HUES48 (cell line): ENCODE results near the gene GNS.

Experiments used
- H3K27ac ChIP-seq: one replicate; pipeline ENCODE4 v1.7.0; 2013; ENCODE audit warnings: low read depth, low read length, inconsistent platforms
- H3K27me3 ChIP-seq: 2 replicates; pipeline ENCODE4 v1.6.1; 2013; ENCODE audit warnings: mild to moderate bottlenecking, low read length; ENCODE audit not compliant: control insufficient read depth, insufficient read depth
- H3K36me3 ChIP-seq: 2 replicates; pipeline ENCODE4 v1.6.1; 2013; ENCODE audit warnings: low read length; ENCODE audit not compliant: control insufficient read depth, insufficient read depth
- H3K4me1 ChIP-seq: 2 replicates; pipeline ENCODE4 v1.6.1; 2013; ENCODE audit warnings: mild to moderate bottlenecking, low read length; ENCODE audit not compliant: control insufficient read depth, insufficient read depth
- H3K4me3 ChIP-seq: 2 replicates; pipeline ENCODE4 v1.5.1; 2013; ENCODE audit warnings: mild to moderate bottlenecking, low read depth, low read length
- H3K9ac ChIP-seq: 2 replicates; pipeline ENCODE4 v1.6.1; 2013; ENCODE audit warnings: mild to moderate bottlenecking, low read depth, low read length, moderate library complexity
- H3K9me3 ChIP-seq: 2 replicates; pipeline ENCODE4 v1.6.1; 2013; ENCODE audit warnings: low read length; ENCODE audit not compliant: control insufficient read depth, insufficient read depth

GNS gene

GRCh38 chr12:64736771-64737170, 22.4 kb downstream of the GNS start:
- peaks cover 66% of the 10 kb centered on the region for H3K36me3 ChIP-seq
- H3K27ac ChIP-seq: no peak overlapping the region
- no peak overlapping the region for H3K4me3 ChIP-seq
- no peaks in the 10 kb centered on the region for H3K4me1 ChIP-seq
- H3K9ac ChIP-seq: no peak overlapping the region
- no peaks in the 10 kb centered on the region for H3K9me3 ChIP-seq
- H3K27me3 ChIP-seq: no peaks in the 10 kb centered on the region

GRCh38 chr12:64735442-64735841, 23.8 kb downstream of the GNS start:
- Histone ChIP-seq H3K27ac (no peak overlapping the region), H3K9ac (no peak overlapping the region), H3K4me3 (no peak overlapping the region), H3K27me3 (no peaks in the 10 kb centered on the region), H3K4me1 (no peaks in the 10 kb centered on the region), H3K36me3 (peaks cover 57% of the 10 kb centered on the region), H3K9me3 (no peaks in the 10 kb centered on the region)

GRCh38 chr12:64733857-64734256, 25.3 kb downstream of the GNS start:
- no peaks in the 10 kb centered on the region for H3K27me3 ChIP-seq
- H3K27ac ChIP-seq: no peak overlapping the region
- no peak overlapping the region for H3K9ac ChIP-seq
- peaks cover 46% of the 10 kb centered on the region for H3K36me3 ChIP-seq
- H3K4me3 ChIP-seq: no peak overlapping the region
- no peaks in the 10 kb centered on the region for H3K4me1 ChIP-seq
- H3K9me3 ChIP-seq: no peaks in the 10 kb centered on the region

- Histone ChIP-seq H3K4me1 (no peaks in the 10 kb centered on the region), H3K9ac (no peak overlapping the region), H3K27me3 (no peaks in the 10 kb centered on the region), H3K27ac (no peak overlapping the region), H3K36me3 (peaks cover 47% of the 10 kb centered on the region), H3K9me3 (no peaks in the 10 kb centered on the region), H3K4me3 (no peak overlapping the region)
Observed at GRCh38 chr12:64731683-64732082, 27.5 kb downstream of the GNS start.

GRCh38 chr12:64730588-64730969, 28.6 kb downstream of the GNS start:
- H3K9me3 ChIP-seq: no peaks in the 10 kb centered on the region
- no peaks in the 10 kb centered on the region for H3K27me3 ChIP-seq
- peaks cover 36% of the 10 kb centered on the region for H3K36me3 ChIP-seq
- no peaks in the 10 kb centered on the region for H3K4me1 ChIP-seq
- no peak overlapping the region for H3K9ac ChIP-seq
- H3K27ac ChIP-seq: no peak overlapping the region
- no peak overlapping the region for H3K4me3 ChIP-seq

- Histone ChIP-seq H3K9ac (no peak overlapping the region), H3K36me3 (peaks cover 32% of the 10 kb centered on the region), H3K4me1 (no peaks in the 10 kb centered on the region), H3K4me3 (no peak overlapping the region), H3K27me3 (no peaks in the 10 kb centered on the region), H3K27ac (no peak overlapping the region), H3K9me3 (no peaks in the 10 kb centered on the region)
Observed at GRCh38 chr12:64729909-64730587, 29.2 kb downstream of the GNS start.

GRCh38 chr12:64724201-64724745, 34.9 kb downstream of the GNS start:
- H3K27me3 ChIP-seq: no peaks in the 10 kb centered on the region
- no peak overlapping the region for H3K4me3 ChIP-seq
- H3K9me3 ChIP-seq: no peaks in the 10 kb centered on the region
- no peak overlapping the region for H3K27ac ChIP-seq
- no peaks in the 10 kb centered on the region for H3K4me1 ChIP-seq
- H3K36me3 ChIP-seq: peaks cover 50% of the 10 kb centered on the region
- H3K9ac ChIP-seq: no peak overlapping the region

- Histone ChIP-seq H3K9ac (no peak overlapping the region), H3K36me3 (peaks cover 54% of the 10 kb centered on the region)
Observed at GRCh38 chr12:64723630-64724029, 35.6 kb downstream of the GNS start.

GRCh38 chr12:64722835-64723234, 36.4 kb downstream of the GNS start:
- no peaks in the 10 kb centered on the region for H3K9me3 ChIP-seq
- no peak overlapping the region for H3K27ac ChIP-seq
- H3K4me1 ChIP-seq: no peaks in the 10 kb centered on the region
- H3K36me3 ChIP-seq: peaks cover 52% of the 10 kb centered on the region
- H3K27me3 ChIP-seq: no peaks in the 10 kb centered on the region
- no peak overlapping the region for H3K4me3 ChIP-seq
- H3K9ac ChIP-seq: no peak overlapping the region

More at GRCh38 chr12:64723630-64724029, 35.6 kb downstream of the GNS start:
- Histone ChIP-seq H3K4me1 (no peaks in the 10 kb centered on the region), H3K27me3 (no peaks in the 10 kb centered on the region), H3K9me3 (no peaks in the 10 kb centered on the region), H3K4me3 (no peak overlapping the region), H3K27ac (no peak overlapping the region)

GRCh38 chr12:64720884-64721283, 38.3 kb downstream of the GNS start:
- no peak overlapping the region for H3K9ac ChIP-seq
- H3K9me3 ChIP-seq: no peaks in the 10 kb centered on the region
- H3K4me1 ChIP-seq: no peaks in the 10 kb centered on the region
- H3K4me3 ChIP-seq: no peak overlapping the region
- H3K27ac ChIP-seq: no peak overlapping the region
- H3K36me3 ChIP-seq: peaks cover 65% of the 10 kb centered on the region
- H3K27me3 ChIP-seq: no peaks in the 10 kb centered on the region

GRCh38 chr12:64718649-64719048, 40.6 kb downstream of the GNS start:
- no peak overlapping the region for H3K9ac ChIP-seq
- no peaks in the 10 kb centered on the region for H3K9me3 ChIP-seq
- H3K4me1 ChIP-seq: no peaks in the 10 kb centered on the region
- no peaks in the 10 kb centered on the region for H3K27me3 ChIP-seq
- H3K4me3 ChIP-seq: no peak overlapping the region
- H3K36me3 ChIP-seq: peaks cover 83% of the 10 kb centered on the region
- H3K27ac ChIP-seq: no peak overlapping the region
